ENCODE measurements around the gene CACNA2D3.

- TF ChIP-seq LEF1 (IDR thresholded peaks at IDR 0.05; ENCODE audit: borderline replicate concordance) (no peak), ELF4 (IDR thresholded peaks at IDR 0.05) (no peak), ZNF384 (IDR thresholded peaks at IDR 0.05) (no peak), BHLHE40 (IDR thresholded peaks at IDR 0.05; ENCODE audit: borderline replicate concordance) (no peak), FOXK2 (IDR thresholded peaks at IDR 0.05) (no peak), SP1 (IDR thresholded peaks at IDR 0.05) (no peak), PKNOX1 (IDR thresholded peaks at IDR 0.05) (no peak), FOXM1 (IDR thresholded peaks at IDR 0.05; ENCODE audit: borderline replicate concordance) (no peak), FOXA1 (IDR thresholded peaks at IDR 0.05) (no peak), HDGF (IDR thresholded peaks at IDR 0.05; ENCODE audit: borderline replicate concordance) (no peak), TARDBP (IDR thresholded peaks at IDR 0.05) (no peak), CTBP1 (IDR thresholded peaks at IDR 0.05; ENCODE audit: borderline replicate concordance) (no peak)
Measured at GRCh38 chr3:54564374-54564925, 442.1 kb downstream of the CACNA2D3 start.

Measured in HEK293T (cell line).